NCI-H2107 treated with DMSO at 0.1 percent for 48 hours (cell line): ENCODE data around the gene LRMDA.

Experiments used
- DNase-seq: peaks from one replicate; lab custom pipeline; 2025; ENCODE audit not compliant: unreplicated experiment; lab: John Stamatoyannopoulos, UW

Gene LRMDA

DNA sequence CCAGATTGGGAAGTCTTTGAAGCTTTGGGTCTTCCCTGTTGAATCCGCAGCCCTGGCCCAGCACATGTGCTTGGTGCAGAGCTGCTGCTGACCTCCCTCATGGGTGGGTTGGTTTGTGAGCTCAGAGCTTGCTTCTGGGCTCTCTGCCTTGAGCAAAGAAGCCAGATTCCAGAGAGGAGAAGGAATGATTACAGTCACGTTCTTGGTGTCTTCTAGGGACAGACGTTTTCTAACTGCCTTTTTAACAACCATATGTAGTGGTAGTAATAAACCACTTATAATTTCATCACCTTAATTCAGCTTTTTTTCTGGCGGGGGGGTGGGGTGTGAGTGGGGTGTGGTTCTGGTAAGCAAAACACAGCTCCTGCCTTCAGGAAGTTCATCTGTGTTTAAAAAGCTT is 39.5 kb downstream of the LRMDA start:
- no peak for DNase-seq

DNA sequence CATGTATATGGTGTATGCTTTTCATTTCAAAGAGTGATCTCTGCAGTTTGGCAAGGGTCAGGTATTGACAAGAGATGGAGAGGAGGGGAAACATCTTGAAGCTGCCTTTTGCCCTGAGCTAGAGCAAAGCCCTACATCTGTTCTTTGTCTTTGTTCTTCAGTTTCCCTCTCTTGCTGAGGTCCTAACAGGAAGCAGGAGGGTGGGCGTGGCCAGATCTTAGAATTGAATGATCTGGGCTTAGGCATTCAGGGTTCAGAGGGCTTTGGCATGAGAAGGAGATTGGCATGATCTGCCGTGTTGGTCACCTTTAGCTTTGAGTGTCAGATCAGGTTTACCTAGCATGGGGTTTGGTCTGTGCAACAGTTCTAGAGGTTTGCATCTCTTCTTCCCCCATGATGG is 41.3 kb downstream of the LRMDA start:
- DNase-seq, result no peak

DNA sequence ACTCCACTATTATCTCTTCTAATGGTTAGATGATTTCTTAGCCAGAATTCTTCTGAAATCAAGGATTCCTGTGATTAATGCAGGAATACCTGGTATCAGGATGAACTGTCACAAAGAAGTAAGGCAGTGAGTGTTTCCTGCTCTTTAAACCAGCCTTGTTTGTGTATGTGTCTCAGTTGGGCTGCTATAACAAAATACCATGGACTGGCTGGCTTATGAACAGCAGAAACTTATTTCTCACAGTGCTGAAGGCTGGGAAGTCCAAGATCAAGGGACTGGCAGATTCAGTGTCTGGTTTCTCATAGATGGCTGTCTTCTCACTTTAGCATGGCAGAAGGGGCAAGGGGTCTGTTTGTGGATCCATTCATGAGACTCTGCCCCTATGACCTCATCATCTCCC is 42.7 kb downstream of the LRMDA start:
- DNase-seq, result no peak

DNA sequence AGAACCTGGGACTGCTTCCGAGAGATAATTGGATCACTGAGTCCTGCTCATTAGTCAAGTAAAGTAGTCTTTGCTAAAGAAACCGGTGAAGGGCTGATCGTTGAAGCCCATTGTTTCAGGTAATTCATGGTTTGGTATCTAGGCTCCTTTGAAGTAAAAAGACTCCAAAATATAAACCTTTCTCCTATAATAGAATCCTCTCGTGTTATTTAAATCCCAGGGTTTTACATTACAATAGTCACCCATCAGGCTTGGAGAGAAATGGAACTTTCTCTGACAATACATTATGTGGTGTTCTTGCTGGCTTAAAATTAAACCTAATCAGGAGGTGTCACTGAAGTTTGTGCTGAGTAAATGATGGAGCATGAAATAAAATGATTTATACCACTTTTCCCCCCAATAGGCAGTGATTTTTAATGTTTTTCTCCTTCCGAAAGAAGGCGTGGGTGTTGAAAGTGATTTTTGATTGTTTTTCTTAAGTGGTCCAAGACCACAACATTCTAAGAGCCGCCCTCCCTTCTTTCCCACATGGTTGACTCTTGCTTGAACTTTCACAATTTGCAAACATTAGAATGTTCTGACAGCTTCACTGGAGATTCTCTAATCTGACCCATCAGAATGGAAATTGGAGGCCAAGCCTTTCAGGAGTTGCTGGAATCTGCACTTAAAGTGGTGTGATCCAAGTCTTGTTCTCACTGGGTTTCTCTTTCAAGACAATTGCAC is 44.2 kb downstream of the LRMDA start:
- DNase-seq, result no peak

DNA sequence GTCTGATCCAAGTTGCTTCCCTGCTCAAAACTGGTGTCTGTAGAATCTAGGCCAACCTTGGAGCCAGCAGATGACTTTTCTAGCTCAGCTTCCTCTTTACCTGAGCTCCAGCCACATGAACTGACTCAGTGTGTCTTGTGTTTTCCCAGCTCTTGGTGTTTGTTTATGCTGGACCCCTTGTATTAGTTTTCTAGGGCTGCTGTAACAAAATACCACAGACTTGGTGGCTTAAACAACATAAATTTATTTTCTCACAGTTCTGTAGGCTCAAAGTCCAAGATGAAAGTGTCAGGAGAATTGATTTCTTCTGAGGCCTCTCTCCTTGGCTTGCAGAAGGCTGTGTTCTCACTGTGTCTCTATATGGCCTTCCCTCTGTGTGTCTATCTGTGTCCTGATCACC is 45.1 kb downstream of the LRMDA start:
- no peak for DNase-seq

DNA sequence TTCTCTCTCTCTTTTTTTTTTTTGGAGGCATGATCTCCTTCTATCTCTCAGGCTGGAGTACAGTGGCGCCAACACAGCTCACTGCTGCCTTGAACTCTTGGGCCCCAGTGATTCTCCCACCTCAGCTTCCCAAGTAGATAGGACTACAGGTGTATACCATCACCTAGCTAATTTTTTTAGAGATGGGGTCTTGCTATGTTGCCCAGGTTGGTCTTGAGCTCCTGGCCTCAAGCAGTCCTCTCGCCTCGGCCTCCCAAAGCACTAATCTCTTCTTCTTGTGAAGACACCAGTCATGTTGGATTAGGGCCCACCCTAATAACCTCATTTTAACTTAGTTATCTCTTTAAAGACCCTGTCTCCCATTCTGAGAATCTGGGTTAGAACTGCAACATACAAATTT is 45.6 kb downstream of the LRMDA start:
- DNase-seq, result no peak

DNA sequence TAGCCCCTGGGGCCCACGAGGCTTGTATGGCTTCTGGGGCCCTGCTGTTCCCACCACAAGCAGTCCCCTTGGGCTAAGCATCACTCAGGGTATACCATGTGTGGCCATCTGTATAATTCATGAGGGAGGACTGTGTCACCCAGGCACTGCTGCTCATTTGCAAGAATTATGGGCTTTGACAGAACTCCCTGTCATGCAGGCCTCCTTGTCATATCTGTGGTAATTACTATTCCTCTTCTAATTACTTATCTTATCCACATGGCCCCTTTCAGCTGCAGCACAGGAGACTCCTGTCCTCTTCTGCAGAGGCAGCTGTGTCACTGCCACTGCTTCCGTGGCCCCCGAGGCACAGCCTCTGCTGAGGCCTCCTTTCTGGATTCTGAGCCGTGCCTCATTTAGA is 46.3 kb downstream of the LRMDA start:
- DNase-seq, result no peak

DNA sequence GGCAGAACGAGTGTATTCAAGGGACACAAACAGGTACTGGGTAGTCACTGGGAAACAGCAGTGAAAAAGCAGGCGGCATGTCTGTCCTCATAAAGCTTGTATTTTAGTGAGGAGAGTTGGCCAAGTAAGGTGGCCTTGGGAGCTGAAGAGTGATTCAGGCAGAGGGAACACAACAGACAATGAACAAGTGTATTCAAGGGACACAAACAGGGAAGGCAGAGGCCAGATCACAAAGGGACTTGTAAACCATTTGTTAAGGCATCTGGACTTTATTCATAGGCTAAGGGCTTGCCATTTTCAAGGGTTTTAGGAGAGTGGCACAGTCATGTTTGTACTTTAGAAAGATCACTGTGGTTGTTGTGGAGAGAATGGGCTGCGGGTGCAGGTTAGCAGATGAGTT is 49.0 kb downstream of the LRMDA start:
- DNase-seq, result no peak

DNA sequence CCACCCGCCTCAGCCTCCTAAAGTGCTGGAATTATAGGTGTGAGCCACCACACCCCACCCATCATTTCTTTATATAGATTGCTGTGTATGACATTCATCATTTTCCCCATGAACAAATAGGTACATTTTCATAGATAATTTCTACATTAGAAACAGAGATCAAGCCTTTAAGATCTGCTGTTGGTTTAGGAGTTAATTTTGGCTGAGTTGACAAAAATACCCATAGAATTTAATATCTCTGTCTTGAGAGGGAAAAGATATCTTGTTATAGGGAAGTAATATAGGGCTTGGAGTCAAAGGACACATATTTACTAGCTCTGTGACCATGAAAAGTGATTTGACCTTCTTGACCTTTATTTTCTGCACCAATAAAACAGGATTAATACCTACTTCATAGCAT is 51.8 kb downstream of the LRMDA start:
- no peak for DNase-seq

DNA sequence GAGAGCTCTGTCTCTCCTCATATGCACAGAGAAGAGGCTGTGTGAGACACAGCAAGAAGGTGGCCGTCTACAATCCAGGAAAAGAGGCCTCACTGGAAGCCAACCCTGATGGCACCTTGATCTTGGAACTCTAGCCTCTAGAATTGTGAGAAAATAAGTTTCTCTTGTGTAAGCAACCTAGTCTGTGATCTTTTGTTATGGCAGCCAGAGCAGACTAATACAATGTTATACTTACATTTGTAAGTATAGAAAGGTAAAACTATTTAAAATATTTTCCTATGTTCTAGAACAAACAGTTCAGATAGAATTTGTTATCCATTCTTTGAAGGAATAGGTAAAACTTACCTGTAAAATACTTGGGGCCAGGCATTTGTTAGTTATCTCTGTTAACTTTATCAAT is 53.3 kb downstream of the LRMDA start:
- no peak for DNase-seq

DNA sequence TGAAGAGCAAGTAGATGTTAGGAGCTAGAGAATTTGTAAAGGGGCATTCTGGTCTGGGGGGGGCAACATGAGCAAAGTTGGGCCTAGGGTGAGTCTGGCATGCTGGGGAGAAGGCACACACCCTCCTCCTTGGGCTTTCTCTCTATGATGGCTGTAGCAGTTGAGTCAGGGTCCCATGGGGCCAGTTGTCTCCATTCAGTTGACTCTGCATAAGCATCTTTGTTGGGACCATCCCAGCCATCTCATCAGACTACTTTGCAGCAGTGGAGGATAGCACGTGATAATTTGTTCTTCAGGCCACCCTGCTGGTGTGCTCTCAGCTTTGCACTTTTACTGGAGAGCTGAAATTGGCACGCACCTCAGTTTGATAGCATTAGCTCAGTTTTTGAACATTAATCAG is 55.2 kb downstream of the LRMDA start:
- no peak for DNase-seq

DNA sequence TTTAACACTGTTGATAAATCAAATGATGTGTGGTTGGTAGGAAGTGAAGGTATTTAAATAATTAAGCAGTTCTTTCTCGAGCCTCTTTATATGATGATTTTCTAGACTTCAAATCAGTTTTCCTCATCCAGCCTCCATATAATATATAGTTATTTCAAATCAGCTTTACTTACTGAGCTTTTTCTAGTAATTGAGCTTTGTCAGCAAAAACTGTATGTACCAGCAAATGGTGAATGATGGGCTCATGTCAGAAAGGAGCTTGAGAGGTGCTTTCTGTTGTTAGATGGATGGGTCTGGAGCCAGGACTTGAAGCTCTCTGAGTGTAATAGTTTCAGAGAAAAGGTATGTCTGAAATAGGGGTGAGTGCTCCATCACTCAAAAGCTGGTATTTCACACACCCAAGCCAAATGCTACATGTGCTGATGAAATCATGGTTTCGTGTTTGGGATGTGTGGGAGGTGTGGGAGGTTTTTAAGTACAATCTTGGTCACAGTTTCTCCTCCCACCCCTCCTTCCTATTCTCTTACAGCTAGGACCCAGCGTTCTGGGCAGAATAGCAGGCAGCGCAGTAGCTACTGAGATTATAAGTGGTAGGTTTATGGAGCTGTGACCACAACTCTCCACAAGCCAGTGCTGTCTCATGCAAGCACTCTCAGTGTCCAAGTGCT is 55.8 kb downstream of the LRMDA start:
- DNase-seq, result no peak

DNA sequence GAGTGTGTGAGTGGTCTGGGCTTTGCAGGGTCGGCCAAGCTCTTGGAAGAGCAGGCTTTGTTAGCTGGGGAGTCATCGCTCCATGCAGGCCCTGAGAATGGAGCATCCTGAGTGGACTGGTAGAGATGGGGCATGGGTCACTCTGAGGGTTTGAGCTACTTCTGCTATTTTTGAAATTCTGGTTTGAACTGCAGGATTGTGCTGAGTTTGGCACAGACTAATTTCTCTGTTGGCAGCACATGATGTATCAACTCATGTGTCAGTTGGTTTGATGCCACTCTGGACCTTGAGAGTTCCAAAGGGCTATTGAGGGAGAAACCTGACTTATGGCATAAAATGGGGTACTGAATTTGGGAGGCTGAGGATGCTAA is 56.3 kb downstream of the LRMDA start:
- no peak for DNase-seq

DNA sequence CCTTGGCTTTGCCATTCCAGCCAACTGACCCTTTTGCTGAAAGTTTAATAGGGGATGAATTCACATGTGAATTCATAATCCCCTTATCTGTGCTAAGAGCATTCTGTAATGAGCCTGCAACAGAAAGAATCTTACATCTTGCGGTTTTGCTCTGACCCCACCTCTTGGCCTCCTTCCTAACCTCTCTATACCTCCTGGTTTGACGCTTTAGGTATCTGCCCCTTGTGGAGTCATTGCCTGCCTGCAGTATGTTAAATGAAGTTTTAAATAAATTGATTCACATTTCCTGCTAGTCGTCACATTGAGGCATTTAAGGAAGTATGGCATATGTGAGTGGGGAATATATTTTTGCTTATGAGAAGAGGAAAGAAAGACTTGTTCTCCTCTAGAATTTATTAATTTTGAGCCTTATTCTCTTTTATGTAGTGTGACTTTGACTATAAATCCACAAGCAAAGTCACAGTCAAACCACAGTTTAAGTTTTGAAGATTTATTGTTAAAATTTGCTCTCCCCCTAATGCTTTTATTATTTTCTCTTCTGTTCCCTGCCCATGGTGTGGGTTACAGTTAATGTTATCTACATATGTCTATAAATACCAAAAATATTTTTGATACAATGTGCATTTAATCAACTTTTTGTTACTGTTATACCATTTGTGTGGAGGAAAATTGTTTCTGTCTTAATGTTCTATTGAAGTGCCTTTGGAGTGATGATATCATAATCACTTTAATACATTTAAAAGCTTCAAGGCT is 60.9 kb downstream of the LRMDA start:
- DNase-seq, result no peak

DNA sequence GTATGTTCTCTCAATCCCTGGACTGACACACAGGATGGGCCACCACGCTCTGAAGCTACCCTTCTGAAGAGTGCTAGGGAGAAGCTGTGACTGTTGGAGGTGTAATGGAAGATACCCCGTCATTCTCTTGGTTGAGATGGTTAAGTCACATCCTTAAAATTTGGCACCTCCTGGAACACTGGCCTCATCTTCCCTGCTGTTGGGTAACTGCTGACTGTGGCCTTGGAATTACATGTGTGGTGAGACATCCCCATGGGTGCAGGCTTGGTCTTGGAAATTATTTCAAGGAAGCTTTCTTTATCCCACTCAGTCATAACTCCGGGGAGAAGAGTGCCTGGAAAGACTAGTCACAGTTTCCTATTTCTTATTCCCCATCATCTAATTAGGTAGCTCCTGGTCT is 62.0 kb downstream of the LRMDA start:
- DNase-seq, result no peak

DNA sequence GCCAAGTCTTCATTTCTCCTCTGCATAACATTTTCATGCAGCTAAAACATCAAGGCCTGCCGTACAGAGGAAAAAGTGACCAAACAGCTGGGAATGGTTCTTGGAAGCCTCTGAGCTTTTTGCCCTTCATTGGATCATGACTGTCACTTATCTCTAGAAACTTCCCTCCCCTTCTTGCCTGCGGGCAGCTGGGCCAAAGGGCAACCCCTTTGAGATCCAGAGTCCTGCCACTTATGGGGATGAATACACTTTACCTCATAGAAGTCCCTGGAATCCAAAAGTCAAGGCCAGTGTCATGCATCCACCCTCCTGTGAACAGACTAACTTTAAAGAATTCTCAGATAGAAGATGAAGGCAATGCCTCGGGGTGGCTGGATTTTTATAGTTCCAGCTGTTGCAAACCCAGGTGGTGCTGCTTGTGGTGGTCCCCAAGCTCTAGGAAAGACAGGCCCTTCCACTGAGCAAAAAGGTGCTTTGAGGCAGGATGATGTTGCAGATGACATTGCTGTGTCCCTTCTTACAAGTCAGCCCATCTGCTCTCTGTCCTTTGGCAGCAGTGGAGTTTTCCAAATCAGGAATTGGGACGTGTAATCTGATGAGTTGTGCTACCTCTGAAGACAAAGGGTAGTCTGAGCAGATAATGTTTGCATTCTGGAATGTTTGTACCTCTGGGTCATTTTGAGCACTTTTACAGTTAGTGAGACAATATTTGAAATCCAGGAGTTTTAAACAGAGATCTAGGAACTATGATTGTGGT is 64.2 kb downstream of the LRMDA start:
- no peak for DNase-seq

DNA sequence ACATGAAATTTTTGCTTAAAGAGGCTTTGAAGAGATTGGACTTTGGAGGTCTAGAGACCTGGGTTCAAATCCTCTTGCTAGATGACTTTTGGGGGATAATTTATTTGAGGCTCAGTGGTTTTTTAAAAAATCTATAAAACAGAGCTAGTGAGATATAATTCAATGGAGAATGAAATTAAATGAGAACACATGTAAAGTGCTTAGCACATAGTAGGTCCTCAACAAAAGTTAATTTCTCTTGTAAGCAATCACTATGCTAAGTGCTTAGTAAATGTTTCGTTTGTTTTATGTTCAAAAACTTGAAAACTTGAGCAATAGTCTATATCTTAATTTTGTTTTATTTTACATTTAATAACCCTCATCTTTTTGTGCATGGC is 64.8 kb downstream of the LRMDA start:
- no peak for DNase-seq

DNA sequence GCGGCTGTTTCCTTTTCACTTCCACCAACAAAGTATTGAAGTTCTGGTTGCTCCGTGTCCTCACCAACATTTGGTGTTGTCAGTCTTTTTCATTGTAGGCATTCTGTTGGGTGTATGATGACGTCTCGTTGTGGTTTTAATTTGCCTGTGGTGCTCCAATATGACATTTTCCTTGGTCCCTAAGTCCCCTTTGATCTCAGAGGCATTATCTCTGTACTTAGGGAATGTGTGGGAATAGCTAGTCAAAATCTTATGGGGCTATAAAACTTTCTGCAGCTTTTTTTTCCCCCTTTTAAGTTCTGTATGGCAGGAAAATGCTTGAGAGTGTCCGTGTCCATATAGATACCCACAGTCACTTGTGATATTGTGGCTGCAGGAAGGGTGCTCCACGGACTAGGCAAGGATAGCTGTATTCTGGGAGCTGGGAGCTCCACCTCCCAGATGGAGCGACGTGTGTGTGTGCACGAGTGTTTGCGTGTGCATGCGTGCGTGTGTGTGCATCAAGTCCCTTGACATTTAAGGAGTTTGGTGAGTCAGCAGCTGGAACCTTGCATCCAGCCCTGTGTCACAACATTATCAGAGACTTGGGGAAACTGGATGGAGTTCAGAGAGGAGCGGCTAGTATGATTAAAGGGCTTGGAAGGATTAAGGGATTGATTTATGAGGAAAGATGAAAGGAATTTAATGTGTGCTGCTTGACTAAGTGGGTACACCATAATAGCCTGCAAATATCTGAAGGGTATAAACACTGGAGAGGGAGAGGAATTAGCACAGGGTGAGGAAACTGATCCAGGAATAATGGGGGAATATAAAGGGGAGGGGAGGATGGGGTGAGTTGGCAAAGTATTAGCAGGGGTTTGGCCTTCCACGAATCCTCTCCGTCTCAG is 66.8 kb downstream of the LRMDA start:
- no peak for DNase-seq

DNA sequence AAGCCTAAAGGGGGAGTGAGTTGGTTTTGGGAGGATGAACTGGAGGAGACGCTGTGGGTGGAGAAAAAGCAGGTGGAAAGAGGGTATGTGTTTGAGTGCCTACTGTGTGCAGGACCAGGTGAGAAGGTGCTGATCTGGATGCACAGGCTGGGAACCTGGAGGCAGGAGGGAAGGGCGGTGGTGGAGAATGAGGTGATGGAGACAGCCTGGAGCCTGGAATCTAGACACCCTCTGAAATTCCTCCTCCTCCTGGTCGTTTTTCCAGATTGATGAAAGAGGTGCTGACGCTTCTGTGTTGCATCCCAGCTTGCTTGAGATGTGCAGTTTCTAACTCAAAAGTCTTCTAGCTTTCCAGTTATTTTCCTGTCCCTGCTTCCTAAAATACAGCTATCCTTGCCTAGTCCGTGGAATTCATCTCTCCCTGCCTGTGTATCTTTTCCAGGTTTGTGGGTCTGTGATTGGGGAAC is 67.5 kb downstream of the LRMDA start:
- DNase-seq, result no peak

DNA sequence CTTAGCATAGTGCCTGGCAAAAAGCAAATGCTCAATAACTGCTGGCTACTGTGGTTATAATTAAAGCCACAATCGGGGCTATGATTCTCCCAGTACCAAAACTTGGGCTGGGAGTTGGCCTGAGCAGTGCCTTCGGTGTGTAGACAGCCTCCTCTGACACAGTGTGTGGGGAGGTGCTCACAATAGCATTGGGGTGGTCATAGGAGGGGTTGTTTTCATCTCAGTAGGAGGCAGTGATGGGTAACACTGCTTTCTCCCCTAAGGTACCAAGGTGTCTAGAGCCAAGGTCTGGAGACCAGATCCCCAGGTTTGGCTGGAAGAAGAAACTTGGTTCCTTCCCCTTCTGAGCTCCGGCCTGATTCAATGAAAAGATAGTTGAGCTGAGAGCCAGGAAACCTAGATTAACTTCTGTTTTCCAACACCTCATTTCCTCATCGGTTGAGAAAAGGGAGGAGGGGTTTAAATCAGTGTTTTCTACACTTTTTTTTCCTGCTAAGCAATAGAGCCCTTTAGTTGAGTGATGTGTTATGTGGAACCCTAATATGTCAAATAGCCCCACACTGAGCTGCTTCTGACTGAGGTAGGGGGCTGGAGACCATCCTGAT is 68.2 kb downstream of the LRMDA start:
- DNase-seq, result no peak
